ENCODE measurements around the gene PRICKLE3. TPM values are rescaled to one million over a fixed set of nuclear protein-coding genes. Genes with fewer than 3 reads are reported as not detected.
A peak's percentile ranks its signal among the peaks of the same experiment; 100 is the strongest.

PRICKLE3 gene
- polyA plus RNA-seq, 12 donors: 2.4 to 8.7 (median 3.7) TPM; not detected in 2

GRCh38 chrX:49208399-49208798, 22.2 kb upstream of the PRICKLE3 start:
- no peak for DNase-seq

- DNase-seq: no peak
Measured at GRCh38 chrX:49206543-49206942, 20.4 kb upstream of the PRICKLE3 start.

- no peak for DNase-seq
Measured at GRCh38 chrX:49205443-49205842, 19.3 kb upstream of the PRICKLE3 start.

GRCh38 chrX:49204709-49205108, 18.5 kb upstream of the PRICKLE3 start:
- DNase-seq: no peak

GRCh38 chrX:49204017-49204416, 17.8 kb upstream of the PRICKLE3 start:
- no peak for DNase-seq

GRCh38 chrX:49203536-49203935, 17.4 kb upstream of the PRICKLE3 start:
- DNase-seq: no peak

- no peak for DNase-seq
Measured at GRCh38 chrX:49202022-49202421, 15.8 kb upstream of the PRICKLE3 start.

- peak; percentile 77 for DNase-seq
Measured at GRCh38 chrX:49199906-49200771, 14.0 kb upstream of the PRICKLE3 start, which contains the start of gene SYP. TSS of gene SYP (minus strand) at chrX:49200193. CDS start at chrX:49200186, 7 bp downstream.

GRCh38 chrX:49199315-49199595, 13.1 kb upstream of the PRICKLE3 start:
- no peak for DNase-seq

- no peak for DNase-seq
Measured at GRCh38 chrX:49198540-49199314, 12.6 kb upstream of the PRICKLE3 start.

GRCh38 chrX:49197543-49198087, 11.4 kb upstream of the PRICKLE3 start:
- DNase-seq: no peak

GRCh38 chrX:49193542-49193964, 7.4 kb upstream of the PRICKLE3 start:
- no peak for DNase-seq

GRCh38 chrX:49192722-49193328, 6.7 kb upstream of the PRICKLE3 start:
- DNase-seq: no peak

GRCh38 chrX:49191574-49192011, 5.4 kb upstream of the PRICKLE3 start:
- DNase-seq: no peak

- DNase-seq: peak; percentile 95
Measured at GRCh38 chrX:49190821-49191573, 4.8 kb upstream of the PRICKLE3 start.

- no peak for DNase-seq
Measured at GRCh38 chrX:49189606-49190005, 3.4 kb upstream of the PRICKLE3 start.

GRCh38 chrX:49188468-49189076, 2.4 kb upstream of the PRICKLE3 start:
- DNase-seq: no peak

- no peak for DNase-seq
Measured at GRCh38 chrX:49187526-49187925, 1.4 kb upstream of the PRICKLE3 start.

- DNase-seq: no peak
Measured at GRCh38 chrX:49187028-49187394, 838 bp upstream of the PRICKLE3 start.

- no peak for DNase-seq
Measured at GRCh38 chrX:49184294-49185281, 1.6 kb downstream of the PRICKLE3 start.
